Muscle layer of duodenum (tissue), 2 donors: ENCODE data around the gene PTPRD.

Source experiments
- H3K27ac ChIP-seq: one replicate; pipeline ENCODE4 v1.7.0; 2013; ENCODE audit warnings: mild to moderate bottlenecking, low read length
- H3K27me3 ChIP-seq: one replicate; pipeline ENCODE4 v1.7.0; 2013; ENCODE audit warnings: low read depth, mild to moderate bottlenecking, control low read depth, low read length
- H3K36me3 ChIP-seq, 2 donors: one replicate each; pipeline ENCODE4 v1.7.0; 2013; ENCODE audit warnings: low read length in 2 of 2, control low read depth in 1 of 2, mild to moderate bottlenecking in 1 of 2; ENCODE audit not compliant: insufficient read depth in 2 of 2, control insufficient read depth in 1 of 2
- H3K4me1 ChIP-seq, 2 donors: one replicate each; pipeline ENCODE4 v1.7.0; 2013; ENCODE audit warnings: low read length in 2 of 2, mild to moderate bottlenecking in 2 of 2, control low read depth in 1 of 2, moderate library complexity in 1 of 2; ENCODE audit not compliant: insufficient read depth in 2 of 2, control insufficient read depth in 1 of 2
- H3K4me3 ChIP-seq, 2 donors: one replicate each; pipeline ENCODE4 v1.7.0; 2013; ENCODE audit warnings: low read length in 2 of 2, low read depth in 1 of 2, mild to moderate bottlenecking in 1 of 2
- H3K9me3 ChIP-seq, 2 donors: one replicate each; pipeline ENCODE4 v1.7.0; 2013; ENCODE audit warnings: low read length in 2 of 2, control low read depth in 1 of 2, mild to moderate bottlenecking in 1 of 2; ENCODE audit not compliant: control insufficient read depth in 1 of 2
- donor health status: healthy.

PTPRD gene

DNA sequence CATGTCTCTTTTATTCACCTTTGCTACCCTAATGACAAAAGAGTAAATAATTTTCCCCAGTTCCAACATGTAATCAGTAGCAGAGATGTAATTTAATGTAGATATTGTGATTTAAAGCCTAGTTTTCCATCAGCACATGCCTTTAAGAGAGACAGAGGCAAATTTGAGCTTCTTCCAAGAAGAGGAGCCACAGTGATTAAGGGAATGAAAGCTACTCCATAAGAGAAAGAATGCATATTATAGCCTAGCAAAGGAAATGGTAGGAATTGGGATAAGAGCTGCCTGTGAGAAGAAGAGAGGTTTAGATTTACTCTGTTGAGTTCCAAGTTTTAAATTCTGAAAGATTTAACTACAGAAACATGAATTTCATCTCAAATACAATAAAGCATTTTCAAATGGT lies 2222.2 kb downstream of the PTPRD start:
- Histone ChIP-seq H3K36me3 (no peaks in the 10 kb centered on the region), H3K27me3 (no peaks in the 10 kb centered on the region), H3K4me3 (no peak overlapping the region), H3K9me3 (no peaks in the 10 kb centered on the region), H3K4me1 (no peaks in the 10 kb centered on the region), H3K27ac (no peak overlapping the region)

DNA sequence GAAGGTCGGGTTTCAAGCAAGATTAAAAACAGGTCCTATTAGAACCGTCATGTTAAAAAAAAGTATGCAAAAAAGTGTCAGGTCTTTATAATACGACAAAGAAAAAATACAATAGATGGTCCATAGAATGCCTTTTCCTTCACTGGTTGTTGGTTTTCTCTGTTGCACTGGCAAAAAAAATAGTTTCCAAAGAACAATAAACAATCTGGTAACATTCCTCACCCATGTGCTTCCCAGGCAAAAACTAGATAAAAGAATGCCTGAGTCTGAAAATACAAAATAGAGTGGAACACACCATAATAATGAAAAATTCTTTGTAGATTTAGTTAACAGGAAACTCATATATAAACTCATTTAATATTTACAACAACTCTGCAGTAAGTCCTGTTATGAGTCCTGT lies 2223.3 kb downstream of the PTPRD start:
- H3K4me1 ChIP-seq = no peaks in the 10 kb centered on the region
- H3K27ac ChIP-seq = no peak overlapping the region
- no peaks in the 10 kb centered on the region for H3K27me3 ChIP-seq
- H3K36me3 ChIP-seq = no peaks in the 10 kb centered on the region
- no peaks in the 10 kb centered on the region for H3K9me3 ChIP-seq
- no peak overlapping the region for H3K4me3 ChIP-seq

GRCh38 chr9:8388132-8388531 lies 2224.7 kb downstream of the PTPRD start:
- Histone ChIP-seq H3K36me3 (no peaks in the 10 kb centered on the region), H3K27ac (no peak overlapping the region), H3K9me3 (no peaks in the 10 kb centered on the region), H3K4me3 (no peak overlapping the region), H3K4me1 (no peaks in the 10 kb centered on the region), H3K27me3 (no peaks in the 10 kb centered on the region)

- no peaks in the 10 kb centered on the region for H3K27me3 ChIP-seq
- H3K4me1 ChIP-seq = no peaks in the 10 kb centered on the region
- H3K9me3 ChIP-seq = no peaks in the 10 kb centered on the region
- H3K27ac ChIP-seq = no peak overlapping the region
- no peaks in the 10 kb centered on the region for H3K36me3 ChIP-seq
- H3K4me3 ChIP-seq = no peak overlapping the region
Observed at GRCh38 chr9:8384091-8384490, 2228.7 kb downstream of the PTPRD start.

GRCh38 chr9:8382777-8383527 lies 2229.8 kb downstream of the PTPRD start:
- H3K4me1 ChIP-seq = no peaks in the 10 kb centered on the region
- H3K27ac ChIP-seq = no peak overlapping the region
- no peak overlapping the region for H3K4me3 ChIP-seq
- no peaks in the 10 kb centered on the region for H3K9me3 ChIP-seq
- H3K27me3 ChIP-seq = no peaks in the 10 kb centered on the region
- no peaks in the 10 kb centered on the region for H3K36me3 ChIP-seq

GRCh38 chr9:8382266-8382665 lies 2230.5 kb downstream of the PTPRD start:
- Histone ChIP-seq H3K4me3 (no peak overlapping the region), H3K9me3 (no peaks in the 10 kb centered on the region), H3K4me1 (no peaks in the 10 kb centered on the region), H3K27ac (no peak overlapping the region), H3K36me3 (no peaks in the 10 kb centered on the region), H3K27me3 (no peaks in the 10 kb centered on the region)

GRCh38 chr9:8381601-8382000 lies 2231.2 kb downstream of the PTPRD start:
- Histone ChIP-seq H3K27ac (no peak overlapping the region), H3K9me3 (no peaks in the 10 kb centered on the region), H3K4me1 (no peaks in the 10 kb centered on the region), H3K36me3 (no peaks in the 10 kb centered on the region), H3K4me3 (no peak overlapping the region), H3K27me3 (no peaks in the 10 kb centered on the region)

GRCh38 chr9:8374471-8374870 lies 2238.3 kb downstream of the PTPRD start:
- Histone ChIP-seq H3K4me3 (no peak overlapping the region), H3K9me3 (no peaks in the 10 kb centered on the region), H3K27me3 (no peaks in the 10 kb centered on the region), H3K27ac (no peak overlapping the region), H3K4me1 (no peaks in the 10 kb centered on the region), H3K36me3 (no peaks in the 10 kb centered on the region)

GRCh38 chr9:8371686-8372085 lies 2241.1 kb downstream of the PTPRD start:
- no peaks in the 10 kb centered on the region for H3K9me3 ChIP-seq
- H3K36me3 ChIP-seq = no peaks in the 10 kb centered on the region
- no peaks in the 10 kb centered on the region for H3K27me3 ChIP-seq
- H3K27ac ChIP-seq = no peak overlapping the region
- H3K4me1 ChIP-seq = no peaks in the 10 kb centered on the region
- no peak overlapping the region for H3K4me3 ChIP-seq

DNA sequence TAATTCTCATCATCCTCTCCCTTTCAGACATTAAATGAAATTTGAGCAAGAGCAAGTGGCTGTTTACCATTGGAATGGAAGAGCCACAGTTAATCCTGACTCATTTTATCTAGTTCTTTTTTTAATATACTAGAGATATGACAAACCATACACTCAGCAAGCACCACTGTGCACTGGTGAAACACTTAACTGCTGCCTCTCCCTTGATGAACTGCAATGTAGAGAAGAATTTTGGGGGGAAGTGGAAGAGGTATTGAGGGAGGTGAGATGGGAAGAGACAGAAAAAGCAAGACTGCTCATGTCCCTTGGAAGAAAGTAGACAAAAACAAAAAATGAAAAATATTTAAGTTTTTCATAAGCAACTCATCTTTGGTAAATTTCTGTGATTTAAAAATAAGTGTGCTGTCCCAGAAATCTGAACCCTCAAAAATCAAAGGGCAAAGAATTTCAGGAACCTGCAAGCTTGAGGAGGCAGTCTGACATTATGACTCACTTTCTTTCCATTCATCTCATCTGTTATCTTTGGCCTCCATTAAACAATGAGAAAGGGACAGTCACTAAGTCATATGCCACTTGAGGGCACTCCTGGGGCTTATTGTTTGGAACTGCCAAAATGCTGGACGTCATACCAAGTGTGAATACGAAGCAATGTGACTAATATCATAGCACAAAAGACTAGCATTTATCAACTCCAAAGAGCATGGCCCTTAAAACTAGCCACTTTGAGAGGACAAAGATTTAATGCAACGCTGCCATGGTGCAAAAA lies 2246.5 kb downstream of the PTPRD start:
- H3K27me3 ChIP-seq = no peaks in the 10 kb centered on the region
- H3K9me3 ChIP-seq = no peaks in the 10 kb centered on the region
- H3K4me3 ChIP-seq = no peak overlapping the region
- H3K4me1 ChIP-seq = no peaks in the 10 kb centered on the region
- H3K36me3 ChIP-seq = no peaks in the 10 kb centered on the region
- H3K27ac ChIP-seq = no peak overlapping the region

DNA sequence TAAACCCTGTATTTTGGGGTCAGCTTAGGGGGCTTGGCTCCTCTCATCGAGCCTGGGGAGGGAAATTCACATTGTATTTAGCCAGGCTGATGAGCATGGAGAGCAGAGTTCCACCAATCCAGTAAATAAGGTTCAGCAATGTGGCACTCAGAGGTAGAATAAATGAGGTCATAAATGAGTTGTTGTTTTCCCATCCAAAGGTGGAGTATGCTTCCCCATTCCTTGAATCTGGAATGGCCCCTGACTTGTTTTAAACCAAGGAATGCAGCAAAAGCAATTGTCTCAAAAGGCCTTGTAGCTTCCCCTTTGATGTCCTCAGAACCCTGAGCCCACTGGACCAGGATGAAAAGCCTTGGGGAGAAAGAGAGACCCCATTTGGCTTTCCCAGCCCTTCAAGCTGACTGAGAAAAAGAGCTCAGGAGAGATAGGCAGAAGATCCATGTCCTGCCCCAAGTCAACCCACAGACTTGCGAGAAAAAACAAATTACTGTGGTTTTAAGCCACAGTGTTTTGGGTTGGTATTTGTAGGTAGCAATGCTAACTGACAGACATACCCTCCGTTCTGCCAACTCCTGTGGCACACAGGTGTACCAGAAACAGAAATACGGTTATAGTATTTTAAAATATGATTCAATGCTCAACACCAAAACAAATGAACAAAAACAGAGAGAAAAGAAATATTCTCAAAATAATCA lies 2247.2 kb downstream of the PTPRD start:
- Histone ChIP-seq H3K4me1 (no peaks in the 10 kb centered on the region), H3K27ac (no peak overlapping the region), H3K9me3 (no peaks in the 10 kb centered on the region), H3K4me3 (no peak overlapping the region), H3K27me3 (no peaks in the 10 kb centered on the region), H3K36me3 (no peaks in the 10 kb centered on the region)
